ENCODE results near the gene PPFIBP2.

PPFIBP2 gene

GRCh38 chr11:7688238-7688826, 174.5 kb downstream of the PPFIBP2 start:
- no peak for DNase-seq (ENCODE audit: low read depth in 2 of 2, low spot score in 1 of 2)

GRCh38 chr11:7689239-7689638, 175.4 kb downstream of the PPFIBP2 start:
- no peak for DNase-seq (ENCODE audit: low read depth in 2 of 2, low spot score in 1 of 2)

GRCh38 chr11:7690648-7691047, 176.8 kb downstream of the PPFIBP2 start:
- DNase-seq (ENCODE audit: low read depth in 2 of 2, low spot score in 1 of 2), result no peak

- DNase-seq (ENCODE audit: low read depth in 2 of 2, low spot score in 1 of 2), result no peak
Observed at GRCh38 chr11:7691759-7692350, 178.1 kb downstream of the PPFIBP2 start.

GRCh38 chr11:7692426-7692825, 178.6 kb downstream of the PPFIBP2 start:
- no peak for DNase-seq (ENCODE audit: low read depth in 2 of 2, low spot score in 1 of 2)

GRCh38 chr11:7694235-7694634, 180.4 kb downstream of the PPFIBP2 start:
- no peak for DNase-seq (ENCODE audit: low read depth in 2 of 2, low spot score in 1 of 2)

GRCh38 chr11:7696424-7696823, 182.6 kb downstream of the PPFIBP2 start:
- no peak for DNase-seq (ENCODE audit: low read depth in 2 of 2, low spot score in 1 of 2)

All from stimulated activated CD8-positive, alpha-beta memory T cell treated with anti-CD3 and anti-CD28 coated beads, Interleukin-4, amount 100 ng/mL, for 1 hour (primary cell).